ENCODE measurements around the gene CAPN6.

- TF ChIP-seq GATA2 (IDR thresholded peaks at IDR 0.05; ENCODE audit: low read depth, low read length) (no peak), GATA3 (IDR thresholded peaks at IDR 0.05; ENCODE audit: low read depth, low read length) (no peak)
These were observed 38.8 kb upstream of the CAPN6 start for GRCh38 chrX:111309083-111309482.

Data from SH-SY5Y (cell line).